Activated CD4-positive, alpha-beta T cell treated with anti-CD3 and anti-CD28 coated beads, Interleukin-2, amount 50 U/mL, for 1 hour (primary cell): ENCODE results near the gene MRPS16.

Source experiments
- DNase-seq: peaks from one replicate; pipeline ENCODE4 v3.0.0-alpha.2; 2020

The MRPS16 gene

DNA sequence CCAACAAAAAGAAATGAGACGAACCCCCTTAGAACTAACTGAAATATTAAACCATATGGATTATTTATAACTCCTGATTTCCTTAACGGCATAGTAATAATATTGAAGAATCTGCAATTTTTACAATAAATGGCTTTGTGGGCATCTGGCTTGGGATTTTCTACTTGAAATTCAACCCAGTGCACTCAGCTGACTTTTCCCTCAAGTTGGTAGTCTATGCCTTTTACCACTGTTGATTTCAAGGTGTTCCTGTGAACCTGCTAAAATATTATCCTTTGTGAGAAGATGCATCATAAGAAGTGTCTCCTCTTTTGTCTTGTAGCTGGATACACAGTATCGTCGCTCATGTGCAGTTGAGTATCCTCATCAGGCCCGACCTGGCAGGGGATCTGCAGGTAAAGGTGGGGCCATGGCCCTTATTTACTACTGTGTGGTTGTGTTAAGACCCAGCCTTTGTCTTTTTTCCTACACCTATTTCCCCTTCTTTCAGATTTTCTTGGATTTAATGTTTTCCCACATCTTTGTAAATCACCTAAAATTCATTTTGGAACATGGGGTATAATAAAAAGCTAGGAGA is 13.4 kb downstream of the MRPS16 start:
- no peak for DNase-seq

- DNase-seq = no peak
These were observed 17.7 kb downstream of the MRPS16 start for GRCh38 chr10:73234695-73235094.

GRCh38 chr10:73233883-73234282 is 18.6 kb downstream of the MRPS16 start:
- no peak for DNase-seq

- DNase-seq = no peak
These were observed 19.6 kb downstream of the MRPS16 start for GRCh38 chr10:73232887-73233286.

DNA sequence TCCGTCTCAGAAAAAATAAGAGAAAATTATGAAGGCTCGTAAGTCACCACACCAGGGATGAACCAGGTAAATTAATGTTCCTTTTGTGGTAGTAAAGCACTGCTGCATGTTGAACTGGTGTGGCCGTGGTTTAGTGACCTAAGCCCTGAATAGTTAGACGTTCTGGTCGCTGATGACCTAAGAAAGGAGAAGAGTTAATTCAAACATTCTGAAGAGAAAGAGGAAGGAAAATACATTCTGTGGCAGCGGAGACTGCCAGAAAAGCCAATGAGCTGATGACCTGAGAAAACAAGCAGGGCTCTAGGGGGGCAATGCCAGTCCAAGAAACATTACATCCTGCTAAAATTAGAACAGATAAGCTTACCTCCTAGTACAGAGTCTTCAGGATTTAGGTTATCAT is 22.9 kb downstream of the MRPS16 start:
- DNase-seq = no peak

- no peak for DNase-seq
These were observed 24.2 kb downstream of the MRPS16 start for GRCh38 chr10:73228247-73228646.

- no peak for DNase-seq
These were observed 25.8 kb downstream of the MRPS16 start for GRCh38 chr10:73226663-73227062.

DNA sequence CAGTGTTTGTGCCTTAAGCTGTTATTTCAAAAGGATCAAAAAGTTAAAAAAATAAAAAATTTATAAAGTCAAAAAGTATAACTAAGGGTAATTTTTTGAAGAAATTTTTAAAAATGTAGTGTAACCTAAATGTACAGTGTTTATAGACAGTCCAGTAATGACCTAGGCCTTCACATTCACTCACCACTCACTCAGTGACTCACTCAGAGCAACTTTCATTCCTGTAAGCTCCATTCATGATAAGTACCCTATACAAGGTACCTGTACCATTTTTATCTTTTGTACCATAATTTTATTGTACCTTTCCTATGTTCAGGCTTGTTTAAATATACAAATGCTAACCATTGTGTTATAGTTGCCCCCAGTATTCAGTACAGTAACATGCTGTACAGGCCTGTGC is 26.9 kb downstream of the MRPS16 start:
- DNase-seq = no peak

DNA sequence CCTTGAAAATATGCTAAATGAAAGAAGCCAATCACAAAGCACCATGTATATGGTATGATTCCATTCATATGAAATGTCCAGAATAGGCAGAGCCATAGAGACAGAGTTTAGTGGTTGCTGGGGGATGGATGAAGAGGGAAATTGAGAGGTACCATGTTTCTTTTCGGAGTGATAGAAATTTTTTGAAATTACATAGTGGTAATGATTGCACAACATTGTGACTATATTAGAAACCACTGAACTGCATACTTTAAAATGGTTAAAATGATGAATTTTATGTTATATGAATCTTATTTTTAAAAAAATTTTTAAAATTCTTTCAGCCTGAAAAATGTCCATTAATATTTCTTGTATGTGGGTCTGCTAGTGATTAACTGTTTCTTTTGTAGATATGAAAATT is 31.5 kb downstream of the MRPS16 start:
- no peak for DNase-seq

DNA sequence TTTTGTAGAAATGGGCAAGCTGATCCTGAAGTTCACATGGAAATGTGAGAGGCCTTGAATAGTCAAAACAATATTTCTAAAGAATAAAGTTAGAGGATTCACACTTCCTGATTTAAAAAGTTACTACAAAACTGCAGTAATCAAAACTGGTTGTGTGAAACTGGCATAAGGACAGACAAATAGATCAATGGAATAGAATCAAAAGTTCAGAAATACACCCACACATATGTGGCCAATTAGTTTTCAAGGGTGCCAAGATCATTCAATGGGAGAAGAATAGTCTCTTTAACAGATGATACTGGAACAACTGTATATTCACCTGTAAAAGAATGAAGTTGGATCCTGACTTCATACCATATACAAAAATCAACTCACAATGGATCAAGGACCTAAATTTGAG is 33.1 kb downstream of the MRPS16 start:
- no peak for DNase-seq

DNA sequence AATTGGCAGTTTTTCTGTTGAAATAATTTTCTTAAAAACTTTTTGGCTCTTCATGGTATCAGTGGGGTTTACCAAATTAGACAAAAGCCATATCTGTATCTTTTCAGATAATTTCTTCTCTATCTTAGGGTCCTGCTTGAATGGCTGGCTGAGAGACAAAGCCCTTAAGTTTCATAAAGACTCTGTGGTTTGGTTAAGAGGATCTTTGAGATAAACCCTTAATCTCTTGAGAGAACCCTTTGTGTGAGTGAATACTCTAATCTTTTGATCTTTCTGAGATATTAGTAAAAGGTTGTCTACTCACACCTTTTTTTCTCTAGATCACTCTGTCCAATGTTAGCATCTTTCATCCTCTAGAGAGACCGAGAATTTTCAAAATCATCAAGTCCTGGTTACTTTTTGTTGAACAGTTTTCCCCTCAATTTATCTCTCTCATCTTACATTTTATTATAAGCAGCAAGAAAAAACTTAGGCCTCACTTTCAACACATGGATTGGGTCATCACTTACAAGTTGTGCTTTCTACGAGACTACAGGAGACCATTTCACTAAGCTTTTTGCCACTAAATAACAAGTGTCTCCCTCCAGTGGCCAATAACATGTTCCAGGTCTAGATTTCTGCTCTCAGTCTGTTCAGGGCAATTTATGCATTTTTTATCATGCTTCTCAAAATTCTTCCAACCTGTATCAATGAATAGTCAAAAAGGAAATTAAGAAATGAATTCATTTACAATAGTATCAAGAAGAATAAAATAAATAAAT is 33.8 kb downstream of the MRPS16 start:
- no peak for DNase-seq

DNA sequence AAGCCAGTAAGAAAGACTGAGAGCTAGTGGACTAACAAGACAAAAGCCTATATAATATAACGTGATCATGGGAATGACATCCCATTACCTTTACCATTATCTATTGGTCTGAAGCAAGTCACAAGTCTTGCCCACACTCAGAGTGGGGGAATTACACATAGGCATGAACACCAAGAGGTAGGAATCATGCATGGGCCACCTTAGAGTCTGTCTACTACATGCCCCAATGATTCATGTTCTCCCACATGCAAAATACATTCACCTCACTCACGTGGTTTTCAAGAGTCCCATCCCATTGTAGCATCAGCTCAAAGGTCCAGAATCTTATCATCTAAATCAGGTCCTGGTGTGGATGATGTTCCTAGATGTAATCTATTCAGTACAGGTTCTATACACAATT is 34.8 kb downstream of the MRPS16 start:
- no peak for DNase-seq

DNA sequence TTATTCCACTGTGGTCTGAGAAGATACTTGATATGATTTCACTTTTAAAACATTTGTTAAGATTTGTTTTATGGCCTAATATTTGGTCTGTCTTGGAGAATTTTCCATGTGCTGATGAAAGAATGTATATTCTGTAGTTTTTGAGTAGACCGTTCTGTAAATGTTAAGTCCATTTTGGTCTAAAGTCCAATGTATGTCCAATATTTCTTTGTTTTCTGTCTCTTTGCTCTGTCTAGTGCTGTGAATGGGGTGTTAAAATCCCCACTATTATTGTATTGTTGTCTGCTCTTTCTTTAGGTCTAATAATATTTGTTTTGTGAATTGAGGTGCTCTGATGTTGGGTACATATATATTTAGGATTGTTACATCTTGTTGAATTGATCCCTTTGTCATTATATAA is 36.7 kb downstream of the MRPS16 start:
- DNase-seq = no peak

- DNase-seq = no peak
These were observed 41.2 kb downstream of the MRPS16 start for GRCh38 chr10:73211106-73211811.

DNA sequence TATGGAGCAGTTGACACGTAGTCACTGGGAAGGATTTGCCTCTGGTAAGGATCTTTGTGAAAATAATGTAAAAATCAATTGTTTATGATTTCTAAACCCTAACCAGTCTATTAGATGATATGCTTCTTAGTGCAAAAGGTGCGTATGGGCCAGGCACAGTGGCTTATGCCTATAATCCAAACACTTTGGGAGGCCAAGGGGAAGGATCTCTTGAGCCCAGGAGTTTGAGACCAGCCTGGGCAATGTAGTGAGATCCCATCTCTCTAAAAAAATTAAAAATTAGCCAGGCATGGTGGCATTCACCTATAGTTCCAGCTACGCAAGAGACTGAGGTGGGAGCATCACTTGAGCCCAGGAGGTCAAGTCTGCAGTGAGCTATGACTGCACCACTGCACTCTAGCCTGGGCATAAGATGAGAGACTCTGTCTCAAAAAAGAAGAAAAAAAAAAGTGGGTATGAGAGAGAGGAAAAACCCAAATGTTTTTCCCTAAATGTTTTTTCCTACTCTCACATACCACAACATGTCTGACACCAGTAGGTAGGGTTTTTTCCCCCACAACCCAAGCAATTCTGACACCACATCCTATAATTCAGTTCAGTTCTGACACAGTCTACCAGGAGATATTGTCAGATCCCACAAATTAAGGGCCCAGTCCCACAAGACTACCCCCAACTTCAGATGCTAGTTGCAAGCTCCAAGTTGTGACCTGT is 41.9 kb downstream of the MRPS16 start:
- no peak for DNase-seq

- DNase-seq = no peak
These were observed 42.7 kb downstream of the MRPS16 start for GRCh38 chr10:73209705-73210104.

- DNase-seq = no peak
These were observed 44.6 kb downstream of the MRPS16 start for GRCh38 chr10:73207883-73208282.

GRCh38 chr10:73206385-73206784 is 46.1 kb downstream of the MRPS16 start:
- DNase-seq = no peak

DNA sequence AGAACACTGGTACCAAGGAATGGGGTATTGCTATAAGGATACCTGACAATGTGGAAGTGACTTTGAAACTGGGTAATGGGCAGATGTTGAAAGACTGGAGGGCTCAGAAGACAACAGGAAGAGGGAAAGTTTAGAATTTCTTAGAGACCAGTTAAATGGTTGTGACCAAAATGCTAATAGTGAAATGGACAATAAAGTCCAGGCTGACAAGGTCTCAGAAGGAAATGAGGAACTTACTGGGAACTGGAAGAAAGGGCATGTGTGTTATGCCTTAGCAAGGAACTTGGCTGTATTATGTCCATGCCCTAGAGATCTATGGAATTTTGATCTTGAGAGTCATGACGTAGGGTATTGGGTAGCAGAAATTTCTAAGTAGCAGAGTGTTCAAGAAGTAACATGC is 46.6 kb downstream of the MRPS16 start:
- DNase-seq = no peak

DNA sequence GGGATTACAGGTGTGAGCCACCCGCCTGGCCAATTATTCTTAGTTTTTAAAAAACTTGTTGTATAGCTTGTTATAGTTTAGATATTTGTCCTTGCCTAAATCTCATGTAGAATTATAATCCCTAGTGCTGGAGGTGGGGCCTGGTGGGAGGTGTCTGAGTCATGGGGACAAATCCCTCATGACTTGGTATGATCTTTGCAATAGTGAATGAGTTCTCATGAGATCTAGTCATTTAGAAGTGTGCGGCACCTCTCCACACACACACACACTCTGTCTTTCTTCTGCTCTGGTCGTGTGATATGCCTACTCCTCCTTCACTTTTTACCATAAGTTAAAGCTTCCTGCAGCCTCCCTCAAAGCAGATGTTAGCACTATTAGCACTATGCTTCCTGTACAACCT is 47.4 kb downstream of the MRPS16 start:
- DNase-seq = no peak
